GM15510 (cell line): ENCODE data around the gene MAPK8IP2.

ENCODE experiments used
- POLR2A ChIP-seq: IDR thresholded peaks from 3 replicates; pipeline ENCODE4 v1.6.1; 2011; ENCODE audit warnings: borderline replicate concordance; ENCODE audit not compliant: insufficient read length; ENCODE audit errors: extremely low read depth

Gene MAPK8IP2

DNA sequence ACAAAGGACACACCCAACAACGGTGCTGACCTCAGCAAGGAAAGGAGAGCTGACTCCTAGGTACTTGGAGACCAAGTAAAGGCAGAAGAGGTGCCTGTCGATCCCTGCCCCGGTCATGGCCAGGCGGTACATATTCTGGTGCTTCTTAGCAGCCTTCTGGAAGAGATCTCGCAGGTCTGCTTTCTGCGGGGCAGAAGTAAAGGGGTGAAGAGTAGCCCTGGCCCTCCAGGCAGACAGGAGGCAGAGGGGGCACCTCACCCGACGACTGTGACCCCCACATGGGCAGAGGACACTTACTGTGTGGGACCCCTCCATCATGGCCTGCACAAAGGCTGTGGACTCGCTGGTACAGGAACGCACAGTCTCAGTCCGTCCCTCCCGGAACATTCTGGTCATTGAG is 29.7 kb upstream of the MAPK8IP2 start:
- TF ChIP-seq POLR2A: no peak

GRCh38 chr22:50571264-50572175 is 29.1 kb upstream of the MAPK8IP2 start:
- TF ChIP-seq POLR2A: no peak

- TF ChIP-seq POLR2A: no peak
Measured at GRCh38 chr22:50572965-50573364, 27.6 kb upstream of the MAPK8IP2 start.

- no peak for TF ChIP-seq POLR2A
Measured at GRCh38 chr22:50573491-50574382, 26.9 kb upstream of the MAPK8IP2 start.

- TF ChIP-seq POLR2A: no peak
Measured at GRCh38 chr22:50574383-50574755, 26.2 kb upstream of the MAPK8IP2 start.

DNA sequence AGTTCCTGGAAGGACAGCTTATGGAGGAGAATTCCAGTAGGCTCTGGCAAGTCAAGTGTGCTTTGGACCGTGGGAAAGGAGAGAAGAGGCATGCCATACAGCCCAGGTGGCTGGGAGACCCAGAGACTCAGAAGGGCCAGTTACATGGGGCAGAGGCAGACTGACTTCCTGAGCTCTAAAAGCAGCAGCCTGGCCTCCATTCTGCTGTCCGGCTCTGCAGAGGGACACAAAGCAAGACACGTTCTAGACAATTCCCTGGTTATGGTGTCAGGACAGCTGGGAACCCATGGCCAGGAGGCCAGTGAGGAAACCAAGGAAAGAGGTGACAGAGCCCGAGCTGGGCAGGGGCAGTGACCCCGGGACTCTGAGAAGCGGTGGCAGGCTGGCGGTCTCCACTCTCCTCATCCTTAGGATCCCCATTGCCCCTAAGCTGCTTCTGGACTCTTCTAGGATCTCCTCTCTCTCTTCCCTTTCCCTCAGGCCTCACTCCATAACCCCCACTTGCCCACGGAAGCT is 25.1 kb upstream of the MAPK8IP2 start:
- no peak for TF ChIP-seq POLR2A

DNA sequence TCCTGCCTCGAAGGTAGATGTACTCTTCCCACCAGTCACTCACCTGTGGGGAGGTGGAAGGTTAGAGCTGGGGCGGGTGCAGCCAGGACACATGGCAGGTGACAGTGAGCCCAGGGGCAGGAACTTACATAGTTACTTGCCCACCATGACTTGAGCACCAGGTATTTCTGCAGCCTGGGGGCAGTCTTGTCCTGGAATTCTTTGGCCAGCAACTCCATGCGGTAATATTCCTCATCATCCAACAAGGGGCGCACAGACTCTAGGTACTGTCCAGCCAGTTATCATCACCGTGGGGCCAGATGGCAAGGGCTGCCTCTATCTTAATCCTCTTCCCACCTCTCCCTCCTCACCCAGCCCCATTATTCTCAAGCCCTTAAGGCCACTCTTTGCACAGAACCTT is 24.5 kb upstream of the MAPK8IP2 start:
- TF ChIP-seq POLR2A: no peak

- no peak for TF ChIP-seq POLR2A
Measured at GRCh38 chr22:50576806-50577696, 23.5 kb upstream of the MAPK8IP2 start.

GRCh38 chr22:50577697-50577986 is 23.0 kb upstream of the MAPK8IP2 start:
- no peak for TF ChIP-seq POLR2A

- no peak for TF ChIP-seq POLR2A
Measured at GRCh38 chr22:50577987-50578775, 22.4 kb upstream of the MAPK8IP2 start, which contains the start of gene CPT1B. Gene CPT1B, minus strand, starts transcription at chr22:50578427. Its CDS starts 512 bp downstream, at chr22:50577915.

- TF ChIP-seq POLR2A: no peak
Measured at GRCh38 chr22:50578776-50579310, 21.8 kb upstream of the MAPK8IP2 start.

- TF ChIP-seq POLR2A: no peak
Measured at GRCh38 chr22:50579752-50580151, 20.8 kb upstream of the MAPK8IP2 start.
